Urinary bladder (tissue), 4 donors: ENCODE results near the gene F11R. TPM values are rescaled to one million over a fixed set of nuclear protein-coding genes. Genes with fewer than 3 reads are reported as not detected.

ENCODE experiments used
- DNase-seq: peaks from one replicate; pipeline ENCODE4 v3.0.0-alpha.2; 2015; ENCODE audit errors: extremely low spot score
- H3K27ac ChIP-seq: one replicate; pipeline ENCODE4 v1.5.1; 2013; ENCODE audit warnings: low read depth, mild to moderate bottlenecking, moderate library complexity
- H3K36me3 ChIP-seq: one replicate; pipeline ENCODE4 v1.6.1; 2013; ENCODE audit warnings: mild to moderate bottlenecking, moderate library complexity; ENCODE audit not compliant: insufficient read depth
- H3K4me1 ChIP-seq: one replicate; pipeline ENCODE4 v1.6.1; 2013; ENCODE audit warnings: mild to moderate bottlenecking, moderate library complexity; ENCODE audit not compliant: insufficient read depth
- H3K4me3 ChIP-seq: one replicate; pipeline ENCODE4 v1.5.1; 2013; ENCODE audit warnings: low read depth, low read length
- WGBS: extraction: QIAGEN DNeasy Blood & Tissue Kit; methylation state at CpG from one replicate; pipeline ENCODE4 v1.1.7; 2013; 5-methylcytosine and 5-hydroxymethylcytosine counted together
- polyA plus RNA-seq: library from polyadenylated mRNA; stranded (reverse); fragments of 200-250 nt; gene quantifications from one replicate; pipeline ENCODE4 v1.2.3, GENCODE V29; 2013
- total RNA-seq: library from RNA; depleted of rRNA; stranded (reverse); fragments of >200 nt; gene quantifications from one replicate; pipeline ENCODE4 v1.2.3, GENCODE V29; 2014
- donor health status: healthy with polysubstance abuse.
- donor health status: healthy.

The F11R gene
- total and polyA plus RNA-seq, 2 donors = 23.4 to 35.2 TPM

- peak; percentile 77 for DNase-seq
- no peaks in the 10 kb centered on the region for H3K4me1 ChIP-seq
- H3K36me3 ChIP-seq = no peaks in the 10 kb centered on the region
- H3K27ac ChIP-seq = peak overlapping the region; percentile 97
- H3K4me3 ChIP-seq = no peak overlapping the region
- WGBS = 27% methylated on average over 15 of the region's 15 CpGs
Measured at GRCh38 chr1:161013488-161014230, 7.3 kb downstream of the F11R start.

GRCh38 chr1:161013131-161013487 is 7.8 kb downstream of the F11R start:
- H3K27ac ChIP-seq = peak overlapping the region; percentile 97
- no peaks in the 10 kb centered on the region for H3K4me1 ChIP-seq
- no peak for DNase-seq
- H3K36me3 ChIP-seq = no peaks in the 10 kb centered on the region
- no peak overlapping the region for H3K4me3 ChIP-seq

DNA sequence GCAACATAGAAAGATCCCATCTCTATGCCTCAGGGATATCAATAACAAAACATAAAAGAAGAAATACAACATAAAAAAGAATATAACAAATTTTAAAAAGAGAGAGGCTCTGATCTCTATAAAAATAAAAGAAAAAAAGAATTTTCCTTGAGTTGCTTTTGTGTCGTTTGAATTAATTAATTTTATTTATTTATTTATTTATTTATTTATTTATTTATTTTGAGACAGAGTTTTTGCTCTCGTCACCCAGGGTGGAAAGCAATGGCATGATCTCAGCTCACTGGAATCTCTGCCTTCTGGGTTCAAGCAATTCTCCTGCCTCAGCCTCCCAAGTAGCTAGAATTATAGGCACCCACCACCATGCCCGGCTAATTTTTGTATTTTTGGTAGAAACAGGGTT is 8.5 kb downstream of the F11R start:
- Histone ChIP-seq H3K4me1 (no peaks in the 10 kb centered on the region), H3K4me3 (no peak overlapping the region), H3K27ac (no peak overlapping the region), H3K36me3 (no peaks in the 10 kb centered on the region)
- no peak for DNase-seq
- 90% methylated on average over 3 of the region's 3 CpGs for WGBS

DNA sequence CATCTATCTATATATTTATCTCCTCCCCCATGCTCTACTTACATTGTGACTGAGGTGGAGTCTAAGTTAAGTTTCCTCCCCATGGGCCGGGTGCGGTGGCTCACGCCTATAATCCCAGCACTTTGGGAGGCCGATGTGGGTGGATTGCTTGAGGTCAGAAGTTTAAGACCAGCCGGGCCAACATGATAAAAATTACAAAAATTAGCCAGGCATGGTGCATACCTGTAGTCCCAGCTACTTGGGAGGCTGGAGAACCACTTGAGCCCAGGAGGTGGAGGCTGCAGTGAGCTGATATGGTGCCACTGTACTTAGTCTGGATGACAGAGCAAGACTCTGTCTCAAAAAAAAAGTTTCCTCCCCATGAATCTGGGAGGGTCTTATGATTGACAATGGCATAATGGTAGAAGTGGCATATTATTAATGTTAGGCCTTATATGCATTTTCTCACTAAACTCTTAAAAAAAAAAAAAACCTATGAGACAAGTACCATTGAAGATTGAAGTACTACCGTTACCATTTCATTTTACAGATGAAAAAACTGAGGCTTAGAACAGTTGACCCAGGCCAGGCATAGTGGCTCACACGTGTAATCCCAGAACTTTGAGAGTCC is 11.2 kb downstream of the F11R start:
- Histone ChIP-seq H3K4me1 (no peaks in the 10 kb centered on the region), H3K27ac (no peak overlapping the region), H3K4me3 (no peak overlapping the region), H3K36me3 (no peaks in the 10 kb centered on the region)
- 72% methylated on average over 7 of the region's 7 CpGs for WGBS
- no peak for DNase-seq

DNA sequence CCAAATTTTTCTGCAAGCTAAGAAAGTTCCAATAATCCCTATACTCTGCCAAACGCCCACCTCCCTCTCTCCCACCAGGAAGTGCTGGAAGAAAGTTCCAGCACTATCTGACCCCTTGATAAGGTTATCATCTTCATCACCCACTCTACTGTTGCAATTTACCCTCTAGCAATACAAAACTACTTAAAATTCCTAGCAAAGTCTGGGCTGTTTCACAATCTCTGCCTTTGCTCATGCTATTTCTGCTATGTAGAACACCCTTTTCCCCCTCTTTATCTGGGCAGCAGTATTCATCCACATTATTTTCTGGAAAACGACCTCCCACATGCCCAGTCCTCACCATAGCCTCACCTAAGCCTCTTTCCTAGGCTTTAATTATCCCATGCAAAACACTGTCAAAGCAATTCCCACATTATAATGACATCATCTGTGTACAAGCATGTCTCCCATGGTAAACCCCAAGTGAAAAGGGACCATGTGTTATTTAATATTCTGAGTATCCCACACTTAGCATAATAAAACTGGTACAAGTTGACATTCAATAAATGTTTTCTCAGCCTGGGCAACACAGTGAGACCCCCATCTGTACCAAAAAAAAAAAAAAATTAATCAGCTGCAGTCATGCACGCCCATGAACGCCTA is 12.0 kb downstream of the F11R start:
- H3K4me1 ChIP-seq = no peaks in the 10 kb centered on the region
- DNase-seq = no peak
- H3K27ac ChIP-seq = no peak overlapping the region
- no peak overlapping the region for H3K4me3 ChIP-seq
- WGBS = 59% methylated on average over 4 of the region's 4 CpGs
- H3K36me3 ChIP-seq = no peaks in the 10 kb centered on the region

DNA sequence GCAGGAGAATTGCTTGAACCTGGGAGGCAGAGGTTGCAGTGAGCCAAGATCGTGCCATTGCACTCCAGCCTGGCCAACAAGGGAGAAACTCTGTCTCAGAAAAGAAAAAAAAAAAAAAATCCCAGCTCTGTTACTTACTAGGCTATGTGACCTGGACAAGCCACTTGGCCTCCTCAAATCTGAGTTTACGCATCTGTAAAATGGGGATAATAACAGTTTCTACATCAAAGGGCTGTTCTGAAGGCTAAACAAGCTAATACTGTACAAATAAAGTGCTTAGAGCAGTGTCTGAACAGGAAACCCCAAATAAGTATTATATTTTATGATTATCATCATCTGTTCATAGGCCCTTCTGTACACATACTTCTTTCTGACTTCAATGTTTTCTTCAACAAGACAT is 13.6 kb downstream of the F11R start:
- no peak for DNase-seq
- Histone ChIP-seq H3K27ac (no peak overlapping the region), H3K4me3 (no peak overlapping the region), H3K36me3 (no peaks in the 10 kb centered on the region), H3K4me1 (no peaks in the 10 kb centered on the region)
- WGBS = 98% methylated on average over 2 of the region's 2 CpGs

DNA sequence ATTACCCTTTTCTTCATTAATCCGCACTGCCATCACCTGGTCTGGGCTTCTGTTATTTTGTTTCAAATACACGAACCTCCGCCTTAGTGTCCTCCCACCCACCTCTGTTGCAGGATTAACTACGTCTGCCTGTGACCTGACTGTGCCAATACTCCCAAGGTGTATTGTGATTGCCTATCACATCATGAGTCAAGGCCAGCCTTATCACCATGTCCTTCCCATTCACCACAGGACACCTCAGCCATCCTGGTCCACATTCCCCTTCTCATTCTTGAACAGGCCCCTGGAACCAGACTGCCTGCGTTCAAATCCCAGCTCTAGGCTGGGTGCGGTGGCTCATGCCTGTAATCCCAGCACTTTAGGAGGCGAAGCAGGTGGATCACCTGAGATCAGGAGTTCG is 14.4 kb downstream of the F11R start:
- H3K36me3 ChIP-seq = no peaks in the 10 kb centered on the region
- 93% methylated on average over 8 of the region's 8 CpGs for WGBS
- no peak for DNase-seq

DNA sequence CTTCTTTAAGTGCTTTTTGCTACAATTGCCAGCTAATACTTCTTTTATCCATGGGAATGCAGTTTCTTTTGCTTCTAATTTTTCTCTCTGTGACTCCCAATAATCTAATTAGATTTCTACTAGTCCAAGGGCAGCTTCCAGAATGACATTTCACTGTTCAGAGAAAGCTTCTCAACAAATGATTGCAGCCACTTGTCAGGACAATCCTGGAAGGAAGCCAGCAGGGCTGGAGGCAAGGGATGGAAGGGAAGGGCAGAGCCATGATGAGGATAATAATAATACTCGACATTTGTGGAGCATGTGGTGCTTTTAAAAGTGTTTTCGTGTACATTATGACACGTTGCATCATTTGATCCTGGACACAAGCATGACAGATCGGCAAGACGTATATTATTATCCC is 19.4 kb downstream of the F11R start:
- no peak for DNase-seq
- WGBS = 51% methylated on average over 5 of the region's 5 CpGs
- H3K4me3 ChIP-seq = no peak overlapping the region
- no peak overlapping the region for H3K27ac ChIP-seq
- no peaks in the 10 kb centered on the region for H3K4me1 ChIP-seq
- no peaks in the 10 kb centered on the region for H3K36me3 ChIP-seq

More for the DNA sequence above, 14.4 kb downstream of the F11R start:
- Histone ChIP-seq H3K4me3 (no peak overlapping the region), H3K4me1 (no peaks in the 10 kb centered on the region), H3K27ac (no peak overlapping the region)

DNA sequence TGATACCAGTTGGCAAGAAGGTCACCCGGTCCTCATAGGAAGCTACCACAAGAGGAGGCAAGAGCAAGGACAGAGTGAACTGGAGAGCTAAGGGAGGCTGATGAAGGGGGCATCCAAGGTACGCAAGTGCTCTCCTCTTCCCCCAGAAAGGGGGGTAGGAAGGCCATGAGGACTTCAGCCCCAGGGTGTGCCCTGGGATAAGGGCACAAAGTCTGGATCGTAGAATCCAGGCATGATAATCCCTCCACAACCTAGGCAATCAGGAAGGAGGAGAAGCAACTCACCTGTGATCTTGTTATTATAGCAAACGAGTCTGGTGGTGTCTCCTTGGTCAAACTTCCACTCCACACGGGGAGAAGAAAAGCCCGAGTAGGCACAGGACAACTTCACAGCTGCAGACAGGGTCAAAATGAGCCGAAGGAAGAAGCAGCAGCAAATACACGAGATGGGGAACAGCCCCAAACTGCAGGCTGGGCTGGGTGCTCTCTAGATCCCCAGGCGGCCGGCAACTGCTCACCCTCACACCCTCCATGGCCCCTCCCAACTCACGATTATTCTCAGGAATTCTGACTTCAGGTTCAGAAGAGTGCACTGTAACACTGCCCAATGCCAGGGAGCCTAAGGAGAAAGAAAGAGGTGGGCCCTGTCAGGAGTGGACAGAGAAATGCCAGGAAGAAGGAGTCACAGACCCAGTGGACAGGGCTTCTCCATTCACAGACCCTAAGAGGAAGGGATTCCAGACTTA is 20.0 kb downstream of the F11R start:
- no peak overlapping the region for H3K4me3 ChIP-seq
- no peaks in the 10 kb centered on the region for H3K36me3 ChIP-seq
- no peak overlapping the region for H3K27ac ChIP-seq
- WGBS = 84% methylated on average over 11 of the region's 11 CpGs
- DNase-seq = no peak
- no peaks in the 10 kb centered on the region for H3K4me1 ChIP-seq

GRCh38 chr1:160999376-160999775 is 21.6 kb downstream of the F11R start:
- no peak overlapping the region for H3K27ac ChIP-seq
- no peak for DNase-seq
- no peaks in the 10 kb centered on the region for H3K4me1 ChIP-seq
- WGBS = 90% methylated on average over 5 of the region's 5 CpGs
- no peak overlapping the region for H3K4me3 ChIP-seq
- no peaks in the 10 kb centered on the region for H3K36me3 ChIP-seq

DNA sequence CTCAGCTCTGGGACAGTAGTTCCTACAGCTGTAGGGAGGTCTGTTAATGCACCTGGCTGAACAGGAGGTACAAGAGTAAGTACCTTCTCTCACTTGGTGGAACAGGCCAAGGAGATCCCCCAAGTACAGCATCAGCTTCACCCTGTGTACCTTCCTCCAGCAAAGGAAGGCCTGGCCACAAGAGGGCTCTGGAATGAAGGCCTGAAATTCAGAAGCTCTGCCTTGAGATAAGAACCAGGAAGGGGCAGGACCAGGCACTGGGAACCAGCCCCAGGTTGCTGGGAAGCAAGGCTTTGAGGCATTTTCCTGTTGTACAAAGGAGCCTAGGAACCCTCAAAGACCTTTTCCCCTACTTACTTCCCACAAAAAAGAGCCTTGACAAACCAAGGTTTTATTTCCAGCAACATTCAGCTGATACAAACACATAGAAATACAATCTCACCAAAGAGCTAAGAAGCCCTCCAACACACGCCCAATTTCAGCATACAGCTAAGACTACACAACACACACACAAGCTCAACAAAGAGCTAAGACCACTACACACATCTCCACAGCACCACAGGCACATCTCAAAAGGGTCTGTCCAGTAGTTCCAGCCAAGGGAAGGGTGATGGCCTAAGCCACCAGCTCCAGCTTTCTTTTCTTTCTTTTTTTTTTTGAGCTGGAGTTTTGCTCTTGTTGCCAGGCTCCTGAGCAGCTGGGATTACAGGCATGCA is 23.5 kb downstream of the F11R start:
- H3K36me3 ChIP-seq = no peaks in the 10 kb centered on the region
- H3K27ac ChIP-seq = peak overlapping the region; percentile 45
- H3K4me3 ChIP-seq = no peak overlapping the region
- WGBS = 72% methylated on average over 1 of the region's 1 CpG
- H3K4me1 ChIP-seq = no peaks in the 10 kb centered on the region
- no peak for DNase-seq

DNA sequence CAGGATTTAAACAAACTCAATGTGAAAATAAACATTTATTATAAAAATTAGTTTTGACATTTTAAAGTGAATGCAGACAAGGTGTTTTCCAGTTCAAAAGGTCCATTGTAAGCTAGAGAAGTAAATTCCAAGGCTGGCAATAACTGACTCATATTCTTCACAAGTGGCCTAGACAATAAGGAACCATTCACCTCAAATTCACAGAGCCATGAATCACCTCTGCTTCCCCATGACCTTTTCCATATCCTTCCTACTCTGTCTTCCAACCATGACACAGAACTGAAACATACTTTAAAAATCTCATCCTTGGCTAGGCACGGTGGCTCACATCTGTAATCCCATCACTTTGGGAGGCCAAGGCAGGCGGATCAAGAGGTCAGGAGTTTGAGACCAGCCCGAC is 24.8 kb downstream of the F11R start:
- H3K27ac ChIP-seq = no peak overlapping the region
- no peaks in the 10 kb centered on the region for H3K36me3 ChIP-seq
- H3K4me1 ChIP-seq = no peaks in the 10 kb centered on the region
- 86% methylated on average over 3 of the region's 3 CpGs for WGBS
- H3K4me3 ChIP-seq = no peak overlapping the region
- no peak for DNase-seq

- H3K4me1 ChIP-seq = no peaks in the 10 kb centered on the region
- no peak overlapping the region for H3K4me3 ChIP-seq
- no peak for DNase-seq
- 74% methylated on average over 14 of the region's 14 CpGs for WGBS
- H3K36me3 ChIP-seq = no peaks in the 10 kb centered on the region
- no peak overlapping the region for H3K27ac ChIP-seq
Measured at GRCh38 chr1:160993544-160994193, 27.3 kb downstream of the F11R start.
